Kidney epithelial cell (primary cell): Measurements from ENCODE around the gene STK32B. TPM values are rescaled to one million over a fixed set of nuclear protein-coding genes. Genes with fewer than 3 reads are reported as not detected.

Source experiments
- DNase-seq: peaks from one replicate; pipeline ENCODE4 v3.0.0-alpha.2; 2010; ENCODE audit warnings: low read depth
- H3K27me3 ChIP-seq: 2 replicates; pipeline ENCODE4 v1.6.0; 2011; ENCODE audit warnings: low read length; ENCODE audit not compliant: control insufficient read depth, insufficient read depth
- H3K36me3 ChIP-seq: 2 replicates; pipeline ENCODE4 v1.5.1; 2011; ENCODE audit warnings: low read length; ENCODE audit not compliant: control insufficient read depth, insufficient read depth
- H3K4me3 ChIP-seq: 2 replicates; pipeline ENCODE4 v1.5.1; 2011; ENCODE audit warnings: low read depth, mild to moderate bottlenecking, control low read depth, low read length
- total RNA-seq: library from RNA; depleted of rRNA; stranded (reverse); fragments of >200 nt; gene quantifications from 2 replicates; pipeline ENCODE4 v1.2.3, GENCODE V29; 2015
- TF ChIP-seq, protein P1 (sequence below): IDR thresholded peaks from 2 replicates; pipeline ENCODE4 v1.5.1; 2011; ENCODE audit warnings: mild to moderate bottlenecking, moderate library complexity, low read length, control low read depth, inconsistent platforms; ENCODE audit not compliant: insufficient read depth, poor library complexity, severe bottlenecking

Gene STK32B
- total RNA-seq, 1 donor from 2014 or later, result 3.6 TPM

DNA sequence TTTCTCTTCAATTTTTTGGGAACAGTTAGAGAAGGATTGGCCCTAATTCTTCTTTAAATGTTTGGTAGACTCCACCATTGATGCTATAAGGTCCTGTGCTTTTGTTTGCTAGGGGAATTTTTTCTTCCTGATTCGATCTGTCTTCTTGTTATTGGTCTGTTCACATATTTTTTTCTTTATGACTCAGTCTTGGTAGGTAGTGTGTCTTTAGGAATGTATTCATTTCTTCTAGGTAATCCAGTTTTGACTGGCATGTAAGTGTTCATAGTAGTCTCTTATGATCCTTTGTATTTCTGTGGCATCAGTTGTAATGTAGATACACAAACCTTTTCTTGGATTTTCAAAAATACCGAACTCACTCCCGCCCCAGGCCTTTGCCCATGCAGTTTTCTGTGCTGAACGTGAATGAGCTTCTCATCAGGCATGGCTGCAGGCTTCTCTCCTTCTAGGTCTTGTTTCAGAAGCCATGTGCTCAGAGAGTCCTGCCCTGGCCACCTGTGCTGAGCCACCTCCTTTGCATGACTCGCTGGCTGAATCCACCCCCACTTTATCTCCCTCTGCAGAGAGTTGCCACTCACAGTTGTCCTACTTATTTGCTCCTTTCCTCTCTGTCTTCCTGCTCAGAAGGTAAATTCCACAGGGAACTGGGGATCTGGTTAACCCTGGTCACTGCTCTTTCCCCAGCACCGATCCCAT is 67.0 kb downstream of the STK32B start:
- no peaks in the 10 kb centered on the region for H3K27me3 ChIP-seq
- DNase-seq, result no peak
- no peaks in the 10 kb centered on the region for H3K36me3 ChIP-seq
- no peak overlapping the region for H3K4me3 ChIP-seq
- TF ChIP-seq, protein P1, sequence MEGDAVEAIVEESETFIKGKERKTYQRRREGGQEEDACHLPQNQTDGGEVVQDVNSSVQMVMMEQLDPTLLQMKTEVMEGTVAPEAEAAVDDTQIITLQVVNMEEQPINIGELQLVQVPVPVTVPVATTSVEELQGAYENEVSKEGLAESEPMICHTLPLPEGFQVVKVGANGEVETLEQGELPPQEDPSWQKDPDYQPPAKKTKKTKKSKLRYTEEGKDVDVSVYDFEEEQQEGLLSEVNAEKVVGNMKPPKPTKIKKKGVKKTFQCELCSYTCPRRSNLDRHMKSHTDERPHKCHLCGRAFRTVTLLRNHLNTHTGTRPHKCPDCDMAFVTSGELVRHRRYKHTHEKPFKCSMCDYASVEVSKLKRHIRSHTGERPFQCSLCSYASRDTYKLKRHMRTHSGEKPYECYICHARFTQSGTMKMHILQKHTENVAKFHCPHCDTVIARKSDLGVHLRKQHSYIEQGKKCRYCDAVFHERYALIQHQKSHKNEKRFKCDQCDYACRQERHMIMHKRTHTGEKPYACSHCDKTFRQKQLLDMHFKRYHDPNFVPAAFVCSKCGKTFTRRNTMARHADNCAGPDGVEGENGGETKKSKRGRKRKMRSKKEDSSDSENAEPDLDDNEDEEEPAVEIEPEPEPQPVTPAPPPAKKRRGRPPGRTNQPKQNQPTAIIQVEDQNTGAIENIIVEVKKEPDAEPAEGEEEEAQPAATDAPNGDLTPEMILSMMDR, result no peak

DNA sequence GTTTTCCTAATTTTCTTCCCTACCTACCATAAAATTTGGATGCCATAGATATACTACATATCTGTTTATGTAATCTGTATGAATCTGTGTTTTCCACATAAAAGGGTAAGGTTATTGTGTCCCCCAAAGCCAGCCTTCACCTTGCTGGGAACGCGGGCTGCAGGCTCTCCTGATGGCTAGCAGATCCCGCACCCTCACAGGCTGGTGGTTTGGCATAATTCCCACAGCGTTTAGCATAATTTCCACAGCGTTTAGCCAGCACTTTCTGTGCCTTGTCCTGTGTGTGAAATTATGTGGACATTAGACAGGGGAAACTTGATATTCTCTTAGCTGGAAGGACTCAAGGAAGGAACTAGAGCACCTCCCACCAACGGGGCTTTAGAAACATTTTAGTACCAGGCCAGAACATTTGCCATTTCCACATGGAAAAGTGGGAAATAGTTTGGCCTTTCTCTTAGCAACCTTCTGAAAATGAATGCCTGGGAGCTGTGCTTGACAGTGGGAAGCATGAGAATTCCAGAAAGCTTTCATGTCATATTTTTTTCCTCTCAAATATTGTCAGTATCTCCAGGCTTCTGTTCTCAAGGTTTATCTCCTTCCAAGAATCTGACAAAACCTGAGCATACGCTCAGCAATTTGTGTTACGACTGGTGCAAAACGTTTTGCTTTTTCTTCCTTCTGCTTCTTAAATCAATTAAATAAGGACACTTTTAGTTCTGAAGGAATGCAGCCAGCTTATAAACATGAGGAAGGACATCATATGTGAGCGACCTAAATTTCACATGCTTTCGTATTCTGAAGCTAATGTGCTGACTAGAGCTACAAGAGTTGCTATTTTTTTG is 67.9 kb downstream of the STK32B start:
- Histone ChIP-seq H3K4me3 (no peak overlapping the region), H3K36me3 (no peaks in the 10 kb centered on the region), H3K27me3 (no peaks in the 10 kb centered on the region)
- TF ChIP-seq, protein P1, result no peak
- no peak for DNase-seq

DNA sequence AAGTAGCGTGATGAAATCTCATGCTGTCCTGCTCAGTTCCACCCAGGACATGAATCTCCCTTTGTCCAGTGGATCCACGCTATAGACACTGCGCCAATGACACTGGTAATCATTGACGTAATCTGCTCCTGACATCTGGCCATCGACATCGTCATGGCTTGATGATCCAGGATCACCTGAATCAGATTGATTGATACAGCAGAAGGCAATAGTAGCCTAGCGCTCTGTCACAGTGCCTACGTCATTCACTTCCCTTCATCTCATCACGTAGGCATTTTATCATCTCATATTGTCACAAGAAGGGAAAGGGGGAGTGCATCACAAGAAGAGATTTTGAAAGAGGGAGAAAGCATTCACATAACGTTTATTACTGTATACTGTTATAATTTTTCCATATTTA is 68.8 kb downstream of the STK32B start:
- DNase-seq, result no peak
- H3K36me3 ChIP-seq, result no peaks in the 10 kb centered on the region
- no peak overlapping the region for H3K4me3 ChIP-seq
- no peaks in the 10 kb centered on the region for H3K27me3 ChIP-seq
- TF ChIP-seq, protein P1, result no peak

DNA sequence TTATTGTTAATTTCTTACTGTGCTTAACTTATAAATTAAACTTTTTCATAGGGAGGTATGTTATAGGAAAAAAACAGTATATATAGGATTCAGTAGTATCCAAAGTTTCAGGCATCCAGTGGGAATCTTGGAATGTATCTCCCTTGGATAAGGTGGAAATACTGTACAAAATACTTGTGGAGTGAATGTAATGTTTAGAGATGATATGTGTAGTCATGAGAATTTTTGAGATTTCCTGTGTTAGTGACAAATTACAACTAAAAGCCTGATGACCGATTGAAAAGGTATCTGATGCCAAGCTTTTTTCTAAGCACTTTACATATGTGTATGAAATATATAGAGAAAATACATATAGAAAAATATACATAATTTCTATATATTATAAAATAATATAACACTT is 69.2 kb downstream of the STK32B start:
- no peaks in the 10 kb centered on the region for H3K36me3 ChIP-seq
- TF ChIP-seq, protein P1, result no peak
- DNase-seq, result no peak
- H3K27me3 ChIP-seq, result no peaks in the 10 kb centered on the region
- H3K4me3 ChIP-seq, result no peak overlapping the region

DNA sequence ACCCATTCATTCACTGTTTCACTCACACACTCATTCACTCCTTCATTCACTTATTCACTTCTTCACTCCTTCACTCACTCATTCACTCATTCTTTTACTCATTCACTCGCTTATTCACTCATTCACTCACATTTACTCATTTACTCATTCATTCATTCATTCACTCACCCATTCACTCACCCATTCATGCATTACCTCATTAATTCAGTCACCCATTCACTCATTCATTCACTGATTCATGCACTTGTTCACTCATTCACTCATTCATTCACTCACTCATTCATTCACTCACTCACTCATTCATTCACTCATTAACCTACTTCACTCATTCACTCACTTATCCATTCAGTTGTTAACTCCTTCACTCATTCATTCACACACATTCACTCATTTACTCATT is 70.8 kb downstream of the STK32B start:
- H3K36me3 ChIP-seq, result no peaks in the 10 kb centered on the region
- TF ChIP-seq, protein P1, result no peak
- no peak for DNase-seq
- no peaks in the 10 kb centered on the region for H3K27me3 ChIP-seq
- no peak overlapping the region for H3K4me3 ChIP-seq
